Mucosa of gallbladder (tissue), 1 donor: Measurements from ENCODE around the gene ERRFI1. TPM values are rescaled to one million over a fixed set of nuclear protein-coding genes. Genes with fewer than 3 reads are reported as not detected.
"Not testable (repeated sequence)": the region's sequence is repeated elsewhere in the genome, so short reads cannot be mapped to it uniquely, and the experiment has no call there.

Experiments used
- DNase-seq: peaks from one replicate; pipeline ENCODE4 v3.0.0-alpha.2; 2020; ENCODE audit warnings: low spot score
- total RNA-seq: library from RNA; stranded (reverse); gene quantifications from one replicate; pipeline ENCODE4 v1.2.1, GENCODE V29; 2021
- donor health status: DM: no; HTN: no; CAD: no.

The ERRFI1 gene, protein sequence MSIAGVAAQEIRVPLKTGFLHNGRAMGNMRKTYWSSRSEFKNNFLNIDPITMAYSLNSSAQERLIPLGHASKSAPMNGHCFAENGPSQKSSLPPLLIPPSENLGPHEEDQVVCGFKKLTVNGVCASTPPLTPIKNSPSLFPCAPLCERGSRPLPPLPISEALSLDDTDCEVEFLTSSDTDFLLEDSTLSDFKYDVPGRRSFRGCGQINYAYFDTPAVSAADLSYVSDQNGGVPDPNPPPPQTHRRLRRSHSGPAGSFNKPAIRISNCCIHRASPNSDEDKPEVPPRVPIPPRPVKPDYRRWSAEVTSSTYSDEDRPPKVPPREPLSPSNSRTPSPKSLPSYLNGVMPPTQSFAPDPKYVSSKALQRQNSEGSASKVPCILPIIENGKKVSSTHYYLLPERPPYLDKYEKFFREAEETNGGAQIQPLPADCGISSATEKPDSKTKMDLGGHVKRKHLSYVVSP
- total RNA-seq: 76.8 TPM

DNA sequence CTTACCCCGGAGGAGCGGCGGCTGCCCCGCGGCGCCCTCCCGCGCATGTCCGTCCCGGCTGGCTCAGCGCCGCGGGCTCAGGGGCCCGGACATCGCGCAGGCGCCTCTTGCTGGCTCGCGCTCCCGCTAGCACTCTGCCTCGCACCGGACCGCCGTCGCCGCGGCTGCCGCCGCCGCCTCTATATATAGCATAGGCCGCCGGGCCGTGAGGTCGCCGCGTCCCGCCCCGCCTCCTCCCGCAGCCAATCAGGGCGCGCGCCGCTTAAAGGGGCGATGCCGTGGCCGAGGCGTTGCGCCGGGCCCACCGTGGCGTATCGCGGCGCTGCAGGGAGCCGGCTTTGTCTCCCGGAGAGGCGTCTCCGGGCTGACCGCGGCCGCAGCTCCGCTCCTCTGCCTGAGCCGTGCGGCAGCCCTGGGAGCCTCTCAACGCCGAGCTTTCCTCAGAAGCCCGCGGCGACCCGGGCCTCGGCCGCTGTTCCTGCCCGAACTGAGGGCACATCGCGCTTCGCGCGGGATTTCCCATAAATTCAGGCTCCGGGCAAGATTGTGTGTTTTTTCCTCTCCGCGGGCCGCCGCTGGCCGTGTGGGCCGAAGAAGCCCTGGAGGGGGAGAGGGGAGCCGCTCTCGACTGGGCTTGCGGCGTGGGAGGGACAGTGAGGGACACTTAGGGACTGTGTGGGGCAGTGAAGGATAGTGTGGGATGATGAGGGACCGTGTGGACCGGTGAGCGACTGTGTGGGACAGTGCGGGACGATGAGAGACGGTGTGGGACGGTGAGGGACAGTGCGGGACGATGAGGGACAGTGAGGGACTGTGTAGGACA lies at the start of gene ERRFI1:
TSS of gene ERRFI1 (minus strand) at position 157 of the 823 bp plus-strand sequence. CDS start 10,690 bp downstream, outside the sequence.
- peak; percentile 95 for DNase-seq

DNA sequence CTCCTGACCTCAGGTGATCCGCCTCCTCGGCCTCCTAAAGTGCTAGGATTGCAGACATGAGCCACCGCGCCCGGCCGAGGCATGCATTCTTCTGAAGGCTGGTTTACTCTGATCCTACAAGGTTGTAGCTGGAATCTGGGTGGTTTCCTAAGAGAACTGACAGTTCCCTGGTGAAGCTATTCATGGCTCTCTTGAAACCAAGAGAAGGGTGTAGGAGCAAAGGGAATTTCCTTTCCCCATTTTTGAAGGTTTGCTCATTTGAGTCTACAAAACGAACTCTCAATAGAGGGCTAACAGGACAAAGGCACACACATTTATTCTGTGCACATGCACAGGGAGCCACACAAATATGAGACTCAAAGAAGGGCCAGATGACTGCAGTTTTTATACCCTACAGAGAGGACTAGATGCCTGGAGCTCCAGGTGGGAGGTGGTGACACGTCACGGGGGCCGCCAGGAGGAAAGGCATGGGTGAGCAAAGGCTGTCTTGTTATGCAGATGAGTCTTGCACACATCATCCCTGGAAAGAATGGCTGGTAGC lies 49.5 kb upstream of the ERRFI1 start:
- DNase-seq: no peak

DNA sequence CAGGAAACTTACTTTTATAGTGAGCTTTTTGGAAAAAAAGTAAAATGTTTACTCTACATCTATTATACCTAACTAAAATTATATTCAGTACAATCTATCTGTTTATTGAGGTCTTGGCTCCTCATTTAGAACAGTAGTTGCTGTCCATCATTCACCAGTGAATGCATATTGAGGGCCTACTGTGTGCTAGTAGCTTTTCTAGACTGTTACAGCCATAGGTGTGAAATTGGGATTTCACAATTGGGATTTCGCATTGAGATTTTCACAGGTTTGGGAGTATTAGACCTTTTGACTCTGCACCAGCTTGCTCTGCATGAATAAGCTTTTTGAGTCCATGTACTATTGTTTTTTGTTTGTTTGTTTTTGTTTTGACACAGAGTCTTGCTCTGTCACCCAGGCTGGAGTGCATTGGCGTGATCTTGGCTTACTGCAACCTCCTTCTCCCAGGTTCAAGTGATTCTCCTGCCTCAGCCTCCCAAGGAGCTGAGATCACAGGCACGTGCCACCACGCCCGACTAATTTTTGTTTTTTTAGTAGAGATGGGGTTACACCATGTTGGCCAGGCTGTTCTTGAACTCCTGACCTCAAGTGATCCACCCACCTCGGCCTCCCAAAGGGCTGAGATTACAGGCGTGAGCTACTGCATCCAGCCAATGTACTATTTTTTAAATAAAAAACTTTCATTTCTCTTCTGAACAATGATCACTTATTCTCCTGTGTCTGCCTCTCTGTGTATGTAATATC lies 47.2 kb upstream of the ERRFI1 start:
- no peak for DNase-seq

DNA sequence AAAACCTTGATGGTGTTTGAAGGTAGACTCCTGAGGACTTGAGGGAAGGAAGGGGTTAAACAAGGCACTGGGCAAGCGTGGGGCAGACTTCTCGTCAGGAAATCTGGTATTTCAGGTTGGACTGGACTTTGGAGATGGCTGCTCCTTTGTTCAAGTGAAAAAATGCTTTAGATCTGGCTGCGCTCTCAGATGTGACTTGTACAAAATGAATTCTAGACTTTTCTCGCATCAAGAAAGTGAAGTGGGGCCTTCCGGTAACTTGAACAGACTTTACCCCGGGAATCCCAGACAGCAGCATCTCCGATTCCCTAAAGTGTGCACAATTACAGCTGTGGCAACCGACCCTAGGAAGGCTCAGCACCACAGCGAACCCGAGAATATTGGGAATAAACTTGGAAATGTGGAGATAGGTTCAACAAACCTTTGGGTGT lies 44.3 kb upstream of the ERRFI1 start:
- DNase-seq: peak; percentile 47

DNA sequence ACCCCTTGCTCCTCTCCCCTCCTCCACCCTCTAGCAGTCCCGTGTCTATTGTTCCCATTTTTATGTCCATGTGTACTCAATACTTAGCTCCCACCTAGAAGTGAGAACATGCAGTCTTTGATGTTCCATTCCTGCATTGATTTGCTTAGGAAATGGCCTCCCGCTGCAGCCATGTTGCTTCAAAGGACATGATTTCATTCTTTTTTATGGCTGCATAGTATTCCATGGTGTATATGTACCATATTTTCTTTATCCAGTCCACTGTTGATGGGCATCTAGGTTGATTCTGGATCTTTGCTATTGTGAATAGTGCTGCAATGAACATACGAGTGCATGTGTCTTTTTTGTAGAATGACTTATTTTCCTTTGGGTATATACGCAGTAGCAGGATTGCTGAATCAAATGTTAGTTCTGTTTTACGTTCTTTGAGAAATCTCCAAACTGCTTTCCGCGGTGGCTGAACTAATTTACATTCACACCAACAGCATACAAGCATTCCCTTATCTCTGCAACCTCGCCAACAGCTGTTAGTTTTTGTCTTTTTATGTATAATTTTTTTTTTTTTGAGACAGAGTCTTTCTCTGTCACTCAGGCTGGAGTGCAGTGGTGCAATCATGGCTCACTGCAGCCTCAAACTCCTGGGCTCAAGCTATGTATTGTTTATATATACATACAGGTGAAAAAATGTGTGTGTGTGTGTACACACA lies 43.7 kb upstream of the ERRFI1 start:
- DNase-seq: not testable (repeated sequence)

DNA sequence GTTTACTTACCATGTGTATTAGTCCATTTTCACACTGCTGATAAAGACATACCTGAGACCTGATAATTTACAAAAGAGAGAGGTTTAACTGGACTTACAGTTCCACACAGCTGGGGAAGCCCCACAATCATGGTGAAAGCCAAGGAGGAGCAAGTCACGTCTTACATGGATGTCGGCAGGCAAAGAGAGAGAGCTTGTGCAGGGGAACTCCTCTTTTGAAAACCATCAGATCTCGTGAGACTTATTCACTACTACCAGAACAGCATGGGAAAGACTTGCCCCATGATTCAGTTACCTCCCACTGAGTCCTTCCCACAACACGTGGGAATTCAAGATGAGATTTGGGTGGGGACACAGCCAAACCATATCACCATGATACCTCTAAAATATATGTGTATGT lies 39.3 kb upstream of the ERRFI1 start:
- no peak for DNase-seq

DNA sequence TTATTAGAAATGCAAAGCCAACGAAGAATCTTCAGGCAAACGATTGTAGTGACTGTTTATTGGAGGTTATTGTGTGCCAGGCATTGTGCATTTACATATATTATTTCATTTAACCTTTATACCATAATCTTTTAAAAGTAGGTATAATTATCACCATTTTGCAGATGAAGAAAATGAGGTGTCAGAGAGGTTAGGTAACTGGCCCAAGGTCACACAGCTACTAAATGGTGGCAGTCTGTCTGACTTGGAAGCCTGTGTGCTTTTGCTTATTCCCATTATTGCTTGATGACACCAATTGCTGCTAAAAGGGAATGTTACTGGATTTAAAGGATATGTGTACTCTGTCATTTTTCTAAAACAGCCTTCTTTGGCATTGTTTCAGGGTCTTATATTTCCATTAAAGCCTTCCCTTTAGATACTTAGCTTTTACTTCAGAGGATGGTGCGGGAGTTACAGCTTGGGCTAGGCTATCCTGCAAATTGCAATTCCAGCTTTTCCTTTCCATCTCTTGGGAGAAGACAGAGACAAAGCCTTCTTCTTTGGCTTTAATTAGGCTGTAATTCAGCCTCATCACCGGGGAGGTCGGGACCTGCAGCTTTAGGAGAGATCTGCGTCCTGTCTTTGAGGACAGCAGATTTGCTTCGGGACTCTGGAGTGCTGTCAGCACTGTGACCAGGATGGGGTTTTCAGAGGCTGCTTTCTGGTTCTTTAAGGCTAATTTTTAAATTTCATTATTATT lies 37.4 kb upstream of the ERRFI1 start:
- DNase-seq: no peak

DNA sequence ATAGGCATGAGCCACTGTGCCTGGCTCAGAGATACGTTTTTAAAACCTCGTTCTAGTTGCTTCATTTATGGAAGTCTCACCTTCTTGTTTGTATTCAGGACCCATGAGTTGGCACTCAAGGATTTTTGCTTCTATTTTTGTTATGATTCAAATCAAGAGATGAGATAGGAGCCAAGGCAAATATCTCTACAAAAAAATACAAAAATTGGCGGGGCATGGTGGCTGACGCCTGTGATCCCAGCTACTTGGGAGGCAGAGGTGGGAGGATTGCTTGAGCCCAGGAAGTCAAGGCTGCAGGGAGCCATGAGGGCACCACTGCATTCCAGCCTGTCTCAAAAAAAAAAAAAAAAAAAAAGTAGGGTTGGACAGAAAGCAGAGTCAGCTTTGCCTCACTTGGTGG lies 36.8 kb upstream of the ERRFI1 start:
- DNase-seq: no peak

DNA sequence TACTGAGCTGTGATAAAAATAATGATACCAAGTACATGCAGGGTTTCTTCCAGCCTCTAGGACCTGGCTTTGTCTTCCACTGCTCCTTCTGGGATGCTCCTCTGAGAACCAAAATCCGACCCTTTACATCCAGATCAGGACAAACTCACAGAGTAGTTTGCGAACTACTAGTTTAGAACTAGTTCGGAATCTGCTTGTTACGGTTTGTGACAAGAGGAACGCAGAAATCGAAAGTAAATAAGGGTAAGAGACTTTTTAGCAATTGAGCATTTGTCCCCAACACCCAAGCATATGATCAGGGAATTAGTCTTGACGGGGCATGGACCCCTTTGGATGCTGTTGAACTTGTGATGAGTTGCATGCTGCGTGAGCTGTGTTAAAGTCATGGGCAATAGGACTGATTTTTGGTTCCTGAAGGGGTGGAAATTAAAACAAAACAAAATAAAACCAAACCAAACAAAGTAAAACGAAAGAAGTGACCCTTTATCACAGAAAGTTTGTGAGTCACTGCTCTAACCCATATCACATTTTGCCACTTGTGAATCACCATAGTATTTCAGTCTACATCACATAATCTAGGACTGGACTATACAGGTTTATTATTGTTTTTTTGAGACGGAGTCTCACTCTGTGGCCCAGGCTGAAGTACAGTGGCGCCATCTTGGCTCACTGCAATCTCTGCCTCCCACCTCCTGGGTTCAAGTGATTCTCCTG lies 35.7 kb upstream of the ERRFI1 start:
- DNase-seq: no peak

DNA sequence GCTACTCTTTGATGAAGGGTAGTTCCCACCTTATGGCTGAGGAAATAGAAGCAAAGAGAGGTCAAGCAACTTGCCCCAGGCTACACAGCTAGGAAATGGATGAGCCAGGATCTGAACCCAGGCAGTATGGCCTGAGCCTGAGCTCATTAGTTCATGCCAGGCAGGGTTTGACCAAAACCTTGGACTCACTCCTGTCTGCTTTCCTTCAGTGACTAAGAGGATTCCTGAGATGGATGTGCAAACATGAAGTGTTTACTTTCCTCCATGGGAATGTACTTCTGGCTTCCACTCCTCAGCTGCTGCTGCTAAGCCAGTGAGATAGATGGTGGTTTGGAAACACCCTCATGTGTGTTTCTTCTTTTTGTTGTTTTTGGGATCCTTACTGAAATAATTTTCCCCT lies 35.1 kb upstream of the ERRFI1 start:
- peak; percentile 74 for DNase-seq

DNA sequence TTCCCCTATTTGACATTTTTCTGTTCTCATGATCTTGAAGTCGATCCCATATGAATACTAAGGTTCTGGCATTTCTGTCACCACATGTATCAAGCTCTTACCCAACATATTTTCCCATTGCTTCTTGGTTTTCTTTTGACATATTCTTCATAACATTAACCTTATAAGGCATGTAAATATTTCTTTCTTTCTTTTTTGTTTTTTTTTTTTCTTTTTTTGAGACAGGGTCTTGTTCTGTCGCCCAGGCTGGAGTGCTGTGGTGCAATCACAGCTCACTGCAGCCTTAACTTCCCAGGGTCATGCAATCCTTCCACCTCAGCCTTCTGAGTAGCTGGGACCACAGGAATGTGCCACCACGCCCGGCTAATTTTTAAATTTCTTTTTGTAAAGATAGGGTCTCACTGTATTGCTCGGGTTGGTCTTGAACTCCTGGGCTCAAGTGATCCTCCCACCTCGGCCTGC lies 33.1 kb upstream of the ERRFI1 start:
- no peak for DNase-seq

DNA sequence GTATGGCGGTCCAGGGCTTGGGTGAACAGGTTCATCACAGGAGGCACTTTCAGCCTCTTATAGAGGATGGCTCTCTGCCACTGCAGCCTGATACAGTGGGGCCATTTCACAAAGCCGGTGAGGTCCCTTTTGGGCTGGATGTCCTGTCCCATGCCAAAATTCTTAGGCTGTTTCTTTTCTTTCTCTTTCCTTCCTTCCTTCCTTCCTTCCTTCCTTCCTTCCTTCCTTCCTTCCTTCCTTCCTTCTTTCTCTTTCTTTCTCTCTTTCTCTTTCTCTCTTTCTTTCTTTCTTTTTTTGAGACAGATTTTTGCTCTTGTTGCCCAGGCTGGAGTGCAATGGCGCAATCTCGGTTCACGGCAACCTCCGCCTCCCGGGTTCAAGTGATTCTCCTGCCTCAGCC lies 31.7 kb upstream of the ERRFI1 start:
- DNase-seq: not testable (repeated sequence)

DNA sequence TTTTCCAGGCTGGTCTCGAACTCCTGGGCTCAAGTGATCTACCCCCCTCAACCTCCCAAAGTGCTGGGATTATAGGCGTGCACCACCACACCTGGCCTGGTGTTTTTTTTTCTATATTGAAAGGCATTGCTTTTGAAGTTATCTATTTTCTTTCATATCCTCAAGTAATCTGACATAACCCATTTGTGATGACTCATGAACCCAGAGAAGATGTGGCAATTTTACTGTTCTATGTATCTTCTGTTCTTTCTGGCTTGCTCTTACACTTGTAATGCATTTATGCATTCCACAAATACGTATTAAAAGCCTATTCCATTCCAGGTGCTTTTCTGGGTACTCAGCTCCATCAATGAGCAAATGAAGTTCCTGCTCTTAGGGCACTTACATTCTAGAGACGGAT lies 29.9 kb upstream of the ERRFI1 start:
- no peak for DNase-seq

DNA sequence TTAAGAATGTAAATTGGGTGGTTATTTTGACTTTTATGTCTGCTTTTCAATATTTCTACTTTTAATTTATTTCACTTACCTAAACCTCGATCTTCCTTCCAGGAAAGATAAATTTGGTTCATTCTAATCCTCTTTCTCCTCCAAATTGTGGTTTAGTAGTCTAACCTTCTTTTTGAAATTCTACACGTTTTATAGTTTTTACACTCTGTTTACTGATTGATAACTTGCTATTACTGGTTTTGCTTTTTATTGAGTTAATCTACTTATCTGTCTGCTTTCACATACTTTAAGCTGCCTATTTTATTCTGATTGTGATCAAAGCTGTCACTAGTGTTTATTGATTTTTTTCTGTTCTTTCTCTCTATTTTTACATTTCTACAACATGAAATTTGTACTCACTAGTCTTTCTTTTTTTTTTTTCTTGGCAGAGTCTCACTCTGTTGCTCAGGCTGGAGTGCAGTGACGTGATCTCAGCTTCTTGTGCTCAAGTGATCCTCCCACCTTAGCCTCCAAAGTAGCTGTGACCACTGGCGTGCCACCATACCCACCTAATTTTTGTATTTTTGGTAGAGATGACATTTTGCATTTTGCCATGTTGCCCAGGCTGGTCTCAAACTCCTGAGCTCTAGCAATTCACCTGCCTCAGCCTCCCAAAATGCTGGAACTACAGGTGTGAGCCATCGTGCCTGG lies 27.9 kb upstream of the ERRFI1 start:
- DNase-seq: no peak

DNA sequence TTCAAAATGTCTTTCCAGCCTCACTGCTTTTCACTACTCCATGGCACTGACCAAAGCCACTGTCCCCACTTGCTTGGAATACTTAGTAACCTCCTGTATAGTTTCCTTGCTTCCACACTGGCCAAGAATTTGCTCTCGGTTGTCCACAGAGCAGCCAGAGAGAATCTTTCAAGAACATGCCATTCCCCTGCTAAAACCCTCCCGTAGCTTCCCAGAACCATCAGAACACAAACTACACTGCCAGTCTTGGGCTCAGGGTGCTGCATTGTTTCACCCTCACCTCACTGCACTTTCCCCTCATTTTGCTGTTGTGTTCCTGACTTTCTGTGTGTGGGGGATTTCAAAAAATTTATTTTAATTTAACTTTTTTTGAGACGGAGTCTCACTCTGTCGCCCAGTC lies 25.5 kb upstream of the ERRFI1 start:
- DNase-seq: no peak

DNA sequence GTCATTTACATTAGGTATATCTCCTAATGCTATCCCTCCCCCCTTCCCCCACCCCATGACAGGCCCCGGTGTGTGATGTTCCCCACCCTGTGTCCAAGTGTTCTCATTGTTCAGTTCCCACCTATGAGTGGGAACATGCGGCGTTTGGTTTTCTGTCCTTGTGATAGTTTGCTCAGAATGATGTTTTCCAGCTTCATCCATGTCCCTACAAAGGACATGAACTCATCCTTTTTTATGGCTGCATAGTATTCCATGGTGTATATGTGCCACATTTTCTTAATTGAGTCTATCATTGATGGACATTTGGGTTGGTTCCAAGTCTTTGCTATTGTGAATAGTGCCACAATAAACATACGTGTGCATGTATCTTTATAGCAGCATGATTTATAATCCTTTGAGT lies 23.1 kb upstream of the ERRFI1 start:
- not testable (repeated sequence) for DNase-seq

DNA sequence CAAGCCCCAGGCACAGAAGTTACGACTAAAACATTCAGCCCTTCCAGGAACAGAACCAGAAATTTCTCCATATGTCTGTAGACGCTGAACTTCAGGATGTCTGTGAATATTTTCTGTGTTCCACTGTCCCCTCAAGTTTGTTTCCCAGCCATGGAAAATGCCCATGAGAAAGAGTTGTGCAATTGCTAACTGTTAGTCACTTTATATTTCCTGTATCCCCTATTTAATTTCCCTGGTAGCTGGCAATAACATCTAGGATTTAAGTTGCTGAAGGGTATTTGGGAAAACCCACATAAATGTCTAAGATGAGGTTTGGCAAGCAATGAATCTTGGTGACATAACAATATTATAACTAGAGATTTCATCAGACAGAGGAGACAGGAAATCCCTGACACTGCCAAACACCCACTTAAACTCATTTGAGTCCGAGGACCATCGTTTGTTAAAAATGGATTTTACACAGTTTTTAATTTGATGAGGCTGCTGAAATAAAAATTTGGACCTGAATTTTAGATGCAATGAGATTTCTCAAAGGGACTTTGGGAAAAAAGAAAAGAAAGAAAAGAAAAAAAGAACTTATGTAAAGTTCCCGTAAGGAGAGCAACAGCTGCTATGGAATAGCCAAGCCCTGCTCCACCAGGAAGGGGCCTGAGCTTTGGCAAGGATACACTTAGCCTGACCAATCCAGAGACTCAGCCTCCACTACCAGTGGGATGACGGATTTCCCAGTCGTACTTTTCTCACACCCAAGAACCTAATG lies 21.8 kb upstream of the ERRFI1 start:
- DNase-seq: no peak

DNA sequence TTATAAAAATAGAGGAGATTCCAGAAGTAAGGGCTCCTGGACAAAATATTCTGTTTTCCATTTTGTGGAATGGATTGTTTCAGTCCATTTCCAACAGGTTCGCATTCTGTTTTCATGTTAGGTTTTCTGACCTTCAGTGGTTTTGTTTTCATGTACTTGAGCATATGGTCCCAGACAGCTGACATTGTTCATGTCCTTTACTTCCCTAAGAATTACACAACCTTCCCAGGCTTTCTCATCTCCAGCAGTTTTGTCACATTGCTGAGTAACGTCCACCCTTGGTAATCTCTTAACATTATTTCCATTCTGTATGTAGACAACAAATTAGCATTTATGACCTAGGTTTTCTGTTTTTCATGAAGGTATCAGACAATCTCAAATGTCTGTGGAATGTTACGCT lies 21.0 kb upstream of the ERRFI1 start:
- DNase-seq: no peak
